Activated CD8-positive, alpha-beta T cell treated with anti-CD3 and anti-CD28 coated beads for 36 hours (primary cell): ENCODE measurements around the gene TNS3. TPM values are rescaled to one million over a fixed set of nuclear protein-coding genes. Genes with fewer than 3 reads are reported as not detected.
A peak's percentile ranks its signal among the peaks of the same experiment; 100 is the strongest.

Source experiments
- ATAC-seq: fragments of 200-7000 bp; cut with Tn5 transposase; one replicate; pipeline ENCODE4 v1.10.0; 2021; ENCODE audit warnings: mild to moderate bottlenecking, moderate library complexity
- CTCF ChIA-PET: fragments of 350-600 bp; sonication (Branson Sonifier 250); formaldehyde crosslinking; loops from one replicate; lab custom pipeline; 2021; ENCODE audit warnings: antibody characterized with exemption; lab: Charles Lee
- POLR2A ChIA-PET: fragments of 350-600 bp; sonication (Branson Sonifier 250); formaldehyde crosslinking; loops from one replicate; lab custom pipeline; 2021; ENCODE audit warnings: antibody characterized with exemption; lab: Charles Lee
- DNase-seq: peaks from one replicate; pipeline ENCODE4 v3.0.0-alpha.2; 2020
- H3K27ac Mint-ChIP-seq: one replicate; pipeline ENCODE4 v1.8.0; 2021; ENCODE audit warnings: mild to moderate bottlenecking, mixed read lengths
- H3K27me3 Mint-ChIP-seq: one replicate; pipeline ENCODE4 v1.8.0; 2021; ENCODE audit warnings: mixed read lengths
- H3K36me3 Mint-ChIP-seq: one replicate; pipeline ENCODE4 v1.8.0; 2021; ENCODE audit warnings: low read depth, mixed read lengths
- H3K4me1 Mint-ChIP-seq: one replicate; pipeline ENCODE4 v1.8.0; 2021; ENCODE audit warnings: low read depth, mixed read lengths
- H3K4me3 Mint-ChIP-seq: one replicate; pipeline ENCODE4 v1.8.0; 2021; ENCODE audit warnings: mild to moderate bottlenecking, moderate library complexity, mixed read lengths
- H3K9me3 Mint-ChIP-seq: one replicate; pipeline ENCODE4 v1.8.0; 2021; ENCODE audit warnings: mixed read lengths
- intact Hi-C: fragments of 100-400 bp; cut with micrococcal nuclease; formaldehyde crosslinking; loops from one replicate; pipeline ENCODE4 v1.10.0; 2022
- total RNA-seq, 2 experiments: library from RNA; stranded (reverse); gene quantifications; one replicate each; pipeline ENCODE4 v1.2.3, GENCODE V29; 2021
- TF ChIP-seq, protein P1 (sequence below): fragments of 200-600 bp; IDR thresholded peaks from one replicate; pipeline ENCODE4 v1.8.0; 2022; ENCODE audit warnings: antibody characterized with exemption, mild to moderate bottlenecking

The TNS3 gene
- total RNA-seq, 2 experiments from 2014 or later = 0.04 to 0.16 TPM

DNA sequence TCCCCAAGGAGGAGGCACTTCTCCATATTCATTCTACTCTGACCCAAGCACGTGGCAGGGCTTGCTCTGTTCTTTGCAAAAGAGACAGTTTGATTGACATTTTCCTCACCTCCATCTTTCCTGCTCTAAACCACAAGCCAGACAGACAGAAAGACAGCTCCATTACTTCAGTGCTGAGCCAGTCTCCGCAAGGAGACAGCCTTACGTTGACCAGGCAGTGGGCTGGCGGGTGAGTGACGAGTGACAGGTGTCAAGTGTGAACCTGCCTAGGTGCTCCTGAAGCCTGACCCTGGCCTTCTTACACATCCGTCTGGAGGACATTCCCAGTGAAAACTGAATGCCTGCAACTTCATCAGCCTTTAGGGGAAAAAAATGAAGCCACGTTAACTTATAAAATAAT lies 314.6 kb downstream of the TNS3 start:
- no peaks in the 10 kb centered on the region for H3K4me1 Mint-ChIP-seq
- H3K27me3 Mint-ChIP-seq = no peaks in the 10 kb centered on the region
- CTCF ChIA-PET = interaction anchor here (1.1 to 4.4 kb wide), 9 partner anchors 9 to 677 kb away, joined by 3 to 26 read pairs (median 6); no protein-coding TSS in a partner anchor
- TF ChIP-seq, protein P1, sequence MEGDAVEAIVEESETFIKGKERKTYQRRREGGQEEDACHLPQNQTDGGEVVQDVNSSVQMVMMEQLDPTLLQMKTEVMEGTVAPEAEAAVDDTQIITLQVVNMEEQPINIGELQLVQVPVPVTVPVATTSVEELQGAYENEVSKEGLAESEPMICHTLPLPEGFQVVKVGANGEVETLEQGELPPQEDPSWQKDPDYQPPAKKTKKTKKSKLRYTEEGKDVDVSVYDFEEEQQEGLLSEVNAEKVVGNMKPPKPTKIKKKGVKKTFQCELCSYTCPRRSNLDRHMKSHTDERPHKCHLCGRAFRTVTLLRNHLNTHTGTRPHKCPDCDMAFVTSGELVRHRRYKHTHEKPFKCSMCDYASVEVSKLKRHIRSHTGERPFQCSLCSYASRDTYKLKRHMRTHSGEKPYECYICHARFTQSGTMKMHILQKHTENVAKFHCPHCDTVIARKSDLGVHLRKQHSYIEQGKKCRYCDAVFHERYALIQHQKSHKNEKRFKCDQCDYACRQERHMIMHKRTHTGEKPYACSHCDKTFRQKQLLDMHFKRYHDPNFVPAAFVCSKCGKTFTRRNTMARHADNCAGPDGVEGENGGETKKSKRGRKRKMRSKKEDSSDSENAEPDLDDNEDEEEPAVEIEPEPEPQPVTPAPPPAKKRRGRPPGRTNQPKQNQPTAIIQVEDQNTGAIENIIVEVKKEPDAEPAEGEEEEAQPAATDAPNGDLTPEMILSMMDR = no peak
- H3K4me3 Mint-ChIP-seq = no peak overlapping the region
- no peak overlapping the region for H3K27ac Mint-ChIP-seq
- H3K36me3 Mint-ChIP-seq = no peaks in the 10 kb centered on the region
- H3K9me3 Mint-ChIP-seq = peaks cover 3% of the 10 kb centered on the region
- ATAC-seq (no peak), DNase-seq (no peak)
- intact Hi-C loops = loop anchor here (2.0 to 10.0 kb wide), 2 partner anchors 167 to 551 kb away; no protein-coding TSS in a partner anchor
- POLR2A ChIA-PET = no interaction called here

DNA sequence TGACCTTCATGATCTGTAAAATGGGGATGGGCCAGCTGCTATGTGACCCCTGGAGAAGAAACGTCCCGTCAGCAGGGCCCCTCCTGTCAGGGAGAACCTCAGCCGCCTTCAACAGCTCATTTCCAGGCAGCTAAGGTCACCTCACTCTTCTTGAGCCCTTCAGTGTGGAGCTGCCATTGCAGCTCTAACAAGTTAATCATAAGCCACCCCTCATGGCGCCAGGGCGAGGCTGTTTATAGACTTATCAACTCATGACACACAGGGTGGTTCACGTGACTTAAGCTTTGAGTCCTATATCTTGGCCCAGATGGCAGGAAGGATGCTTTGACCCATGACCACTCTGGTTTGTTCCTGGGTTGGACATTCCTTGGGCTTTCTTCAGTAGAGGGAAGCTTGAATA lies 315.1 kb downstream of the TNS3 start:
- TF ChIP-seq, protein P1 = no peak
- intact Hi-C loops = loop anchor here (2.0 to 10.0 kb wide), 2 partner anchors 168 to 552 kb away; no protein-coding TSS in a partner anchor
- Mint-ChIP-seq H3K27me3 (no peaks in the 10 kb centered on the region), H3K27ac (no peak overlapping the region), H3K4me1 (no peaks in the 10 kb centered on the region), H3K9me3 (peaks cover 3% of the 10 kb centered on the region), H3K36me3 (no peaks in the 10 kb centered on the region), H3K4me3 (no peak overlapping the region)
- ChIA-PET POLR2A (no interaction called here), CTCF (interaction anchor here (0.6 to 4.4 kb wide), 25 partner anchors 8 to 557 kb away, joined by 3 to 26 read pairs (median 5); no protein-coding TSS in a partner anchor)
- DNase-seq (no peak), ATAC-seq (no peak)

DNA sequence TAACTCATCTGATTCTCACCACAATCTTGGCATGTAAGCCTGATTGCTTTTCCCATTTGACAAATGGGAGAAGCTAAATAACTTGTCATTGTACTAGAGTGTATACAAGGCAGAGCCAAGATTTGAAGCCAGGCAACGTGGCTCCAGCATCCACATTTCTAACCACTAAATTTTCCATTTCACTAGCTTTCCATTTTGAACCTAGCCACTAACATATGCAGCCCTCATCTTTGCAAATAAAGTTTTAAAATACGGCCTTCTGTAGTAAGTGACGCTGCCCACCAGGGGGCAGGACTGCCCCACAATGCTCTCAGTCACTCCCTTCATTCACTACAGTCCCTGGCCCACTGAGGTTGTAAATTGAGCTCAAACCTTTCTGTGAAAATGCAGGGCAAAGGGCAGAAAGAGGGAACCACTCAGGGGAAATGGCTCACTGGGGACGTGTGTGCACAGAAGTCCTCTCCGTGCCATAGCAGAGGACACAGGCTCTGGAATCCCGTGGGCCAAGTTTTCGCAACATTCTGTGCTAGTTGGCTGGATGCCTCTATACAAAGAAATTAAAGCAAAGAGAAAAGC lies 315.7 kb downstream of the TNS3 start:
- H3K36me3 Mint-ChIP-seq = no peaks in the 10 kb centered on the region
- DNase-seq (peak; percentile 56), ATAC-seq (peak; percentile 73)
- TF ChIP-seq, protein P1 = peak; percentile 84
- H3K4me1 Mint-ChIP-seq = no peaks in the 10 kb centered on the region
- H3K27me3 Mint-ChIP-seq = no peaks in the 10 kb centered on the region
- ChIA-PET CTCF (interaction anchor here (0.6 to 4.4 kb wide), 30 partner anchors 9 to 673 kb away, joined by 3 to 26 read pairs (median 4); no protein-coding TSS in a partner anchor), POLR2A (no interaction called here)
- intact Hi-C loops = loop anchor here (2.0 to 10.0 kb wide), 2 partner anchors 169 to 553 kb away; no protein-coding TSS in a partner anchor
- H3K27ac Mint-ChIP-seq = no peak overlapping the region
- H3K4me3 Mint-ChIP-seq = no peak overlapping the region
- peaks cover 3% of the 10 kb centered on the region for H3K9me3 Mint-ChIP-seq

DNA sequence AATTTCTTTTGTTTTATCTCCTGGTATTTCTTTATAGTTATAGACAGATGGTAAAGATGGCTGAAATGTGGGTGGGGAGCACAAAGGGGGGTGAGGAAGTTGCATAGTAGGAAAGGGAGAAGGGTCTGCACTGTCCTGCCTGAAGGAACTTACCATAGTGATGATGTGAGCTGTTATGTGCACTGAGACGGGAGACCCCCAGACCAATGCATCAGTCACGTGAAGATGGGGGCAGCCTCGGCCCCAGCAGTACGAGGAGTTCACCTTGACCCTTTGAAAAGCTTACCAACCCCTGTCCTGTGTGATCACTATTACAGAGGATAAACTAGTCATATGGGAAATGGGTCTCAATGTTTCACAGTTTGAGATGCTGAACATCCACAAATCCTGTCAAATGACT lies 316.3 kb downstream of the TNS3 start:
- POLR2A ChIA-PET = no interaction called here
- intact Hi-C loops = loop anchor here (2.0 to 10.0 kb wide), 2 partner anchors 169 to 553 kb away; no protein-coding TSS in a partner anchor
- TF ChIP-seq, protein P1 = no peak

DNA sequence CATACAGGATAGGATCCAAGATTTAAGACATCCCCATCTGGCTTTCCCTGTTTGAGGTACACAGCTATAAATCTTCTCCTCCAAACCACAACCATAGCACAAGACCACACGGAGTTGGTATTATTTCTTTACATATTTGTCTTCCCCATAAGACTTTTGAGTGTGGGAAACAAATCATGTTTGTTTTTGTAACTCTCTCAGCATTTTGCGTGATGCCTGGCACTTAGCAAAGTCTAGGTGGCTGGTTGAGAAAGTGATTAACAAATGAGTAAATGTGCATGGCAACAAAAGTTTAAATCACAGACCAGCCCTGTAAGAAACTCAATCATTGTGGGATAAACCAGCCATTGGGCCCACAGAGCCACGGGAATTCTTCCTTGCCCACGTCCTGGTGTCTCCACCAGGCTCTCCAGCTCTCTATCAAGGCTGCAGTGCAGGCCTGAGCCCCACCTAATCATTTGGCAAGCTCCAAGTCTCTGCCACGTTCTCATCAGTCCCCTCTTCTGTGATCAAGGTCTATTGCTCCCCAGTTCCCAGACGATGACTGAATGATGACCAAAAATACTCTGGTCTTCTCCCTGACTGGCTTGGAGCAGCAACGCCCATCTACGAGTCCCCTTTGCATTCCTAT lies 317.8 kb downstream of the TNS3 start:
- Mint-ChIP-seq H3K36me3 (no peaks in the 10 kb centered on the region), H3K27ac (no peak overlapping the region), H3K4me3 (no peak overlapping the region), H3K4me1 (no peaks in the 10 kb centered on the region), H3K27me3 (peaks cover 3% of the 10 kb centered on the region), H3K9me3 (peaks cover 3% of the 10 kb centered on the region)
- ChIA-PET POLR2A (no interaction called here), CTCF (interaction anchor here (4.4 kb wide), 1 partner anchor 556 kb away, joined by 26 read pairs; no protein-coding TSS in a partner anchor)
- intact Hi-C loops = loop anchor here (10.0 kb wide), 1 partner anchor 171 kb away; no protein-coding TSS in a partner anchor
- ATAC-seq (no peak), DNase-seq (no peak)
- TF ChIP-seq, protein P1 = no peak

More for the DNA sequence above, 316.3 kb downstream of the TNS3 start:
- Mint-ChIP-seq H3K27ac (no peak overlapping the region), H3K27me3 (no peaks in the 10 kb centered on the region), H3K4me3 (no peak overlapping the region), H3K9me3 (peaks cover 3% of the 10 kb centered on the region), H3K36me3 (no peaks in the 10 kb centered on the region), H3K4me1 (no peaks in the 10 kb centered on the region)
- no peak for ATAC-seq
- DNase-seq = no peak
- CTCF ChIA-PET = interaction anchor here (0.6 to 4.4 kb wide), 24 partner anchors 9 to 673 kb away, joined by 3 to 26 read pairs (median 4); no protein-coding TSS in a partner anchor
